NCI-H446 treated with DMSO at 0.1 percent for 48 hours (cell line): Measurements from ENCODE around the gene POU3F2.

Source experiments
- DNase-seq: peaks from one replicate; lab custom pipeline; 2025; lab: John Stamatoyannopoulos, UW

Gene POU3F2

GRCh38 chr6:98844244-98845210 is 10.2 kb downstream of the POU3F2 start:
- DNase-seq, result no peak

- peak; percentile 83 for DNase-seq
These were observed 11.0 kb downstream of the POU3F2 start for GRCh38 chr6:98845211-98846020.

DNA sequence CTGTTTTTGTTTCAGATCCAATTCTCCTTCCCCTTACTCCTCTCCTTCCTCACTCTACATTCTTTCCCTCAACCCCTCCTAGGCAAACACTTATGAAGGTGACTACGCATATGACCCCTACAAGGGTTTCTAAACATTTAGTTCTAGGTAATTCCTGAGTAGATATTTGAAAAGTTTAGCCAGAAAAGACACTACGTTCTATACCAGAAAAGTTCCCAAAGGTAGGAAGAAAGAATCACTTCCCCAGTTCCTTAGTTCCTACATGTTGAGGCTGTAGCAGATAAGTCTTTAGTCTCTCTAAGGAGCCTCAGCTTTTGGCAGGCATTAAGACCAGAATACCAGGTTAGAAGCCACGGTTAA is 11.6 kb downstream of the POU3F2 start:
- DNase-seq, result no peak

DNA sequence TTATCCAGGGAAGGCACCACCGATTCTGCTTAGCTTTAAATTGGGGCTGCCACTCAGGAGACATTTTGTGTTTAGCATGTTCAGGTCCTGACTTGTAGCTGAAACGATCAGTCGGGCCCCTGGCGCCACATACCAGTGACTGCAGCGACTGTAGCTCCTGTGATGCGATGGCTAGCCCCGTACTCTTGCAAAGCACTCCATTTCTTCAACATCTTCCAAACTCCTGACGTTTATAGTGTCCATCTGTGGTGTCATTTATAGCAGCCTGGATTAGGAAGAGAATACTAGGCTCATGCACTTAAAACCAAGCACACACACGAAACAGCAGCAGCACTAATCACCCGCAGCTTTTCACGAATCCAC is 13.0 kb downstream of the POU3F2 start:
- no peak for DNase-seq

DNA sequence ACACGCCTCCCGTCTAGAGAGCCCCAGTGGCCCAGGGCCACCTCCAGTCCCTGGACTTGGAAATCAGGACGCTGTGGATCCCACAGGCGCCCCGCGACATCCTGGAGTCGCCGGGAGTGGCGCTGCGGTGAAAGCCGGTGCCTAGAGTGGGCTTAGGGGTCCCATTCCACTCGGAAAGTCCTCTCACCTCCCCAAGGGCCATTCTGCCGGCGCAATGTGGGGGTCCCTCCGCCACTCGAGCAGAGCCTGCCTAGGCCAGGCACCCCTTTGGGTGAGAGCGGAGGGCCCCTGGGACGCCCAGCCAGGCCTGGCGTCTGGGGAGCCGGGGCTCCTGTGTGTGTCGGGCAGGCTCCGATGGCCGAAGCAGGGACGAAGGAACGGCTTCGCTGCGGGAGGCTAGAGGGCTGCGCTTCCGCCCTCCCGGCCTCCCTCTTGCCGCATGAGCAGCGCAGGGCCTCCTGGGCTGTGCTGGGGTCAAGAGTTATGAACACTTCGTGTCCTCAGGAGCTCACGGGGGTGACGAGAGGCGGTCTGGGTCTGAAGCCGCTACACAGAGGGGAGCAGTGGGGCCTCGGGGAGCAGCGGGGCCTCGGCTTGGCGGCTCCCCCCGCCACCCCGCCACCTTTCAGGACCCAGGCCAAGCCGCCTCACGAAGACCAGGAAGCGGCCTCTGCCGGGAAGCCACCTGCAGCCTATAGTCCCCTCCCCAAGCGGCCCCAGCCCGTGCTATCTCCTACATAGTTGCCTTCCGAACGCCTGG is 13.6 kb downstream of the POU3F2 start:
- no peak for DNase-seq

- DNase-seq, result no peak
These were observed 14.3 kb downstream of the POU3F2 start for GRCh38 chr6:98848539-98849242.

- DNase-seq, result no peak
These were observed 30.1 kb downstream of the POU3F2 start for GRCh38 chr6:98864497-98864896.

DNA sequence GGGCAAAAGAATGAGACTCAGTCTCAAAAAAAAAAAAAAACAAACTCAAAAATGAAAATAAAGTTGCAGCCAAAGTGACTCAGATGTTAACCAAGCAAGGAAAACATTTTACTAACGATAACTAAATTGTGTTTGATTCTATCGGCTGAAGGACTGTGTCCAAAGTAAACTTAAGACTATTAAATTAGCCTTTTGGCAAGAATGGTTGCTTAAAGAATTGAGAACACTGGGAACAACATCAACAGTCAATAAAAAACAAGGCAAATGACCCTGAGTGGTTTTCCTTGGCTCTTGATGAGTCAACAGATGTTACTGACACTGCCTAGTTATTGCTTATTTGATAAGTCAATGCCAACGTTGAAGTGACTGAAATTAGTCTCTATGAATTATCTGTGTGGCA is 36.7 kb downstream of the POU3F2 start:
- DNase-seq, result peak; percentile 77

- no peak for DNase-seq
These were observed 37.4 kb downstream of the POU3F2 start for GRCh38 chr6:98871821-98872220.

- DNase-seq, result no peak
These were observed 41.0 kb downstream of the POU3F2 start for GRCh38 chr6:98875375-98875774.

- no peak for DNase-seq
These were observed 42.9 kb downstream of the POU3F2 start for GRCh38 chr6:98877250-98877649.

DNA sequence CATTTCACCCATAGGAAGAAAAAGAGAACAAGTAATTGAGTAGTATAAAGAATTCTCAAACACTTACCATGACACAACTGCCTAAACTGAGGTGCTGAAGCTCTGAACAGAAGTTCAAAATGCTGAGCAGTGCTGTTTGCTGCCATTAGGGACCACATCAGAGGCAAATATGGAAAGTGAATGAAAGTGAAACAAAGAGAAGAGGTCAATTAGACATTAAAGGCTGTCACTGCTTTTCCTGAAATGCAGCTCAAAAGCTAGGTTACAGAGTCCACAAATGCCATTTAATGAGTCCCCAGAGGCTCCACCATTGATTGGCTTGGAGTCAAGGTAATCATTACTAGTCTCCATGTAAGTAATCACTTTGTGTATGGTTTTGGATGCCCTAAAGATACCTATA is 46.1 kb downstream of the POU3F2 start:
- no peak for DNase-seq

DNA sequence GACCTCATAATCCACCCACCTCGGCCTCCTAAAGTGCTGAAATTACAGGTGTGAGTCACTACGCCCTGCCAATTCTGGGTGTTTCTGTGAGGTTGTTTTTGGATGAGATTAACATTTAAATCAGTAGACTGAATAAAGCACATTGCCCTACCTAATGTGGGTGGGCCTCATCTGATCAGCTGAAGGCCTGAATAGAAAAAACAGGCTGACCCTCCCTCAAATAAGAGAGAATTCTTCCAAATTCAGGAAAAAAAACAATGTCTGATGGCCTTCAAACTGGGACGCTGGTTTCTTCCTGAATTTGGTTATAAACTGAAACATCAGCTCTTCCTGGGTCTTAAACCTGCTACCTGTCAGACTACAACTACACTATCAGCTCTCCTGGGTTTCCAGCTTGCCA is 51.0 kb downstream of the POU3F2 start:
- DNase-seq, result no peak

- DNase-seq, result no peak
These were observed 53.3 kb downstream of the POU3F2 start for GRCh38 chr6:98887650-98888049.
